Measurements from ENCODE around the gene DHX9.

Gene DHX9

GRCh38 chr1:182851825-182852224 is 12.7 kb downstream of the DHX9 start:
- DNase-seq, result no peak
- Histone ChIP-seq H3K4me3 (no peak overlapping the region), H3K9me3 (no peaks in the 10 kb centered on the region), H3K27me3 (no peaks in the 10 kb centered on the region), H3K27ac (no peak overlapping the region), H3K4me1 (peaks cover 0 to 14% (median 0%) of the 10 kb centered on the region in 4 donors), H3K36me3 (peaks cover 77 to 92% (median 80%) of the 10 kb centered on the region in 3 donors)
- no peak for TF ChIP-seq CTCF (IDR thresholded peaks at IDR 0.05)
- intact Hi-C loops (cut with DNase I; ENCODE audit: low total_unique reads), result no loop called here

- Histone ChIP-seq H3K27ac (no peak overlapping the region), H3K36me3 (peaks cover 91 to 99% (median 92%) of the 10 kb centered on the region in 3 donors), H3K27me3 (no peaks in the 10 kb centered on the region), H3K9me3 (no peaks in the 10 kb centered on the region), H3K4me1 (peaks cover 0 to 14% (median 0%) of the 10 kb centered on the region in 4 donors), H3K4me3 (no peak overlapping the region)
- TF ChIP-seq CTCF (IDR thresholded peaks at IDR 0.05), result no peak
- no peak for DNase-seq
- intact Hi-C loops (cut with DNase I; ENCODE audit: low total_unique reads), result no loop called here
These were observed 16.8 kb downstream of the DHX9 start for GRCh38 chr1:182855911-182856310.

GRCh38 chr1:182857212-182857611 is 18.1 kb downstream of the DHX9 start:
- no peak for TF ChIP-seq CTCF (IDR thresholded peaks at IDR 0.05)
- Histone ChIP-seq H3K27me3 (no peaks in the 10 kb centered on the region), H3K36me3 (peaks cover 99 to 100% (median 99%) of the 10 kb centered on the region in 3 donors), H3K4me1 (peaks cover 0 to 14% (median 0%) of the 10 kb centered on the region in 4 donors), H3K4me3 (no peak overlapping the region), H3K27ac (no peak overlapping the region), H3K9me3 (no peaks in the 10 kb centered on the region)
- no peak for DNase-seq
- intact Hi-C loops (cut with DNase I; ENCODE audit: low total_unique reads), result no loop called here

GRCh38 chr1:182860658-182861057 is 21.5 kb downstream of the DHX9 start:
- TF ChIP-seq CTCF (IDR thresholded peaks at IDR 0.05), result no peak
- DNase-seq, result no peak
- Histone ChIP-seq H3K36me3 (peaks cover 76 to 100% (median 89%) of the 10 kb centered on the region in 3 donors), H3K4me1 (peaks cover 0 to 7% (median 0%) of the 10 kb centered on the region in 4 donors), H3K9me3 (no peaks in the 10 kb centered on the region), H3K27me3 (no peaks in the 10 kb centered on the region), H3K27ac (no peak overlapping the region), H3K4me3 (no peak overlapping the region)
- intact Hi-C loops (cut with DNase I; ENCODE audit: low total_unique reads), result no loop called here

GRCh38 chr1:182861994-182862393 is 22.8 kb downstream of the DHX9 start:
- Histone ChIP-seq H3K4me1 (no peaks in the 10 kb centered on the region), H3K4me3 (no peak overlapping the region), H3K36me3 (peaks cover 74 to 100% (median 87%) of the 10 kb centered on the region in 3 donors), H3K27ac (no peak overlapping the region), H3K9me3 (no peaks in the 10 kb centered on the region), H3K27me3 (no peaks in the 10 kb centered on the region)
- no peak for DNase-seq
- TF ChIP-seq CTCF (IDR thresholded peaks at IDR 0.05), result no peak
- intact Hi-C loops (cut with DNase I; ENCODE audit: low total_unique reads), result no loop called here

GRCh38 chr1:182862827-182863226 is 23.7 kb downstream of the DHX9 start:
- H3K27me3 ChIP-seq, result no peaks in the 10 kb centered on the region
- TF ChIP-seq CTCF (IDR thresholded peaks at IDR 0.05), result no peak
- no peak overlapping the region for H3K4me3 ChIP-seq
- no peak overlapping the region for H3K27ac ChIP-seq
- intact Hi-C loops (cut with DNase I; ENCODE audit: low total_unique reads), result no loop called here
- peaks cover 74 to 100% (median 87%) of the 10 kb centered on the region in 3 donors for H3K36me3 ChIP-seq
- DNase-seq, result no peak
- no peaks in the 10 kb centered on the region for H3K4me1 ChIP-seq
- no peaks in the 10 kb centered on the region for H3K9me3 ChIP-seq

All from tibial artery (tissue), 4 donors.